Stimulated activated CD8-positive, alpha-beta memory T cell treated with anti-CD3 and anti-CD28 coated beads, Interleukin-4, amount 100 ng/mL, for 4 hours (primary cell): Measurements from ENCODE around the gene PIF1.
"Not testable (repeated sequence)": the region's sequence is repeated elsewhere in the genome, so short reads cannot be mapped to it uniquely, and the experiment has no call there.

Source experiments
- DNase-seq, 2 donors: peaks; one replicate each; pipeline ENCODE4 v3.0.0-alpha.2; 2020; ENCODE audit warnings: low read depth in 2 of 2, low spot score in 1 of 2

The PIF1 gene

DNA sequence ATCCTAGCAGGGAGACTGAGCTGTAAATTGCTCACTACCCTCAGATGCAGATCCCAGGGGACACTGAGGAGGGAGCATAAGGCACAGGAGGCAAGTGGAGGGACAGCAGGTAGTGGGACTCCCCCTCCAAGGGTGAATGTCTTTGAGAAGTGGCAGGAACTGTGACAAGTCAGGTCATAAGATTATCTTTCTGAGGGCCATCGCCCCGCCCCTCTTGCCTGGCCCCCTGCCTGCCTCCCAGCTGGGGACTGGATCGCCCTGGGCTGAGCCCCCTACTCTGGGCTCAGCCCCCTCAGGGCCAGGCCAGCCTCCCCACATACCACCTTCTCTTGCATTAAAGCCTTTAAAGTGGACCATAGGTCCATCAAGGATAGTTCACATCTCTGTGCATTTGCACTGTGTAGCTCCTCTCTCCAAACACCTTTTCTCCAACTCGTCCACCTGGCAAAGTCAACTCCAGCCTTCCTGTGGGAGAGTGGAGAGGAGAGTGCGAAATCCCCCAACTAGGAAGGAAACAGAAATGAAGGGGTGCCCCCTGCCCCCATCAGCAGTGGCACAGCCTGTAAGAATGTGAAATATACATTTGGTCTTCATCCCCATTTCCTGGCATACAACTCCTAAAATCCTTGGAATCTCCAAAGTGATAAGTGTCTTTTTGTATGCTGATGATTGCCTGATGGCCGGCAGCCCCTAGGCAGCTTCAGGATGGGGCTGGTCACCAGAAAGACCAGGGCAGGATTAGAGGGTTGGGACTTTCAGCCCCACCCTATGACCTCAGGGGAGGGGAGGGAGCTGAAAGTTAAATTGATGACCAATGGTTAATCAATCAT lies 14.7 kb downstream of the PIF1 start:
- DNase-seq = no peak

- DNase-seq = peak in 1 of 2 donors; percentile 56
Observed at GRCh38 chr15:64809649-64810496, 15.6 kb downstream of the PIF1 start.

- no peak for DNase-seq
Observed at GRCh38 chr15:64808785-64809453, 16.5 kb downstream of the PIF1 start.

DNA sequence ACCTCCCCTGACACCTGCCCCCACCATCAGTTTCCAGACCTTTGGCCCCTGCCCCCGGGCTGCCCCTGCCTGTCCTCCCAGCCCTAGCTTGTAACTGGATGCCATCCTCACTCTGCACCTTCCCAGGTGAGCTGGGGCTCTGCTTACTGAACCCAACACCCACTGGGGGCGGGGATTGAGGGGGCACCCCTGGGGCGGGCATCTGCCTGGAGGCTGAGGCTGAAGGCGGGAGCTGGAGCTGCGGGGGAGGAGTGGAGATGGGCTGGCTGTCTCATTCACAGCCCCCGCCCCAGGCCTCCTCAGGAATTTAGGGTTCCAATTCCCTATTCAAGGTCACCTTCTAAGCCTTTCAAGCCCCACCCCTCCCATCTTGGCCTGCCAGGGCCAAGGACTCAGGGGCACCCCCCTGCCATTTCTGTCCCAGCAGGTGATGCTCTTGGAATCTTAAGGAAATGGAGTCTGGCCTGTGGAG lies 17.7 kb downstream of the PIF1 start:
- DNase-seq = no peak

GRCh38 chr15:64807051-64807749 lies 18.2 kb downstream of the PIF1 start:
- DNase-seq = no peak

GRCh38 chr15:64806509-64806908 lies 18.9 kb downstream of the PIF1 start:
- no peak for DNase-seq

DNA sequence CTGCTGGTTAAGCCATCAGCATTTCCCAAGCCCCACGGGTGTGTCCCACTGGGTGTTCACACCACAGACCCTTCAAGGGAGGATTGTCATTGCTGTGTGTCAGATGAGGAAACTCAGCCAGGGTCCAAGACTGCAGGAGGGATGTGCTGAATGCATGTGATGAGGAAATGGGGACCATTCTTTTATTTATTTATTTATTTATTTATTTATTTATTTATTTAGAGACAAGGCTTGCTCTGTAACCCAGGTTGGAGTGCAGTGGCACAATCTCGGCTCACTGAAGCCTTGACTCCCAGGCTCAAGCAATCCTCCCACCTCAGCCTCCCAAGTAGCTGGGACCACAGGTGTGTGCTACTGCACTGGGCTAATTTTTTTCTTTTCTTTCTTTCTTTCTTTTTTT lies 20.8 kb downstream of the PIF1 start:
- no peak for DNase-seq

DNA sequence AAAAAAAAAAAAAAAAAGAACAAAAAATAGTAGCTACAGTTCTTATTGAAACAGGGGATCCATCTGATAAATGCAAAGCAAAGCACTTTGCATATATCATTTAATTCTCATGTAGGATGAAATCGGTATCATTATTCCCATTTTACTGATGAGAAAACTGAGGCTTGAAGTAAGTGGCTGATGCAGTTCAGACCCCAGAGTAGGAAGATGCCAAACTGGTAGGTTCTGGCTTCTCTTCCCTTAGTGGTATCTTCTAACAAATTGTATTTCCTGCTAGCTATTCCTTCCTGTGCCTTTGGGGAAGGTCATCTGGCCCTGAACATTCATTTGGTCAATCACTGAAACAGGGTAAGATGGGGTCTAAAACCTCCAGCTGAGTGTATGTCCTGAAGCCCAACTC lies 21.9 kb downstream of the PIF1 start:
- no peak for DNase-seq

- no peak for DNase-seq
Observed at GRCh38 chr15:64800476-64800875, 25.0 kb downstream of the PIF1 start.

- DNase-seq = not testable (repeated sequence)
Observed at GRCh38 chr15:64798905-64799304, 26.5 kb downstream of the PIF1 start.

DNA sequence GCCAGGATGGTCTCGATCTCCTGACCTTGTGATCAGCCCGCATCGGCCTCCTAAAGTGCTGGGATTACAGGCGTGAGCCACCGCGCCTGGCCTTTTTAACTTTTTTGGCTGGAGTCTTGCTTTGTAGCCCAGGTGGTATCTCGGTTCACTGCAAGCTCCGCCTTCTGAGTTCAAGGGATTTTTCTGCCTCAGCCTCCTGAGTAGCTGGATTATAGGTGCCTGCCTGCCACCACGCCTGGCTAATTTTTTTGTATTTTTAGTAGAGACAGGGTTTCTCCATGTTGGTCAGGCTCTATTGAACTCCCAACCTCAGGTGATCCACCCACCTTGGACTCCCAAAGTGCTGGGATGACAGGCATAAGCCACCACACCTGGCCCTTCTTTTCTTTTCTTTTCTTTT lies 29.5 kb downstream of the PIF1 start:
- DNase-seq = not testable (repeated sequence)

- DNase-seq = not testable (repeated sequence)
Observed at GRCh38 chr15:64795299-64795698, 30.1 kb downstream of the PIF1 start.

DNA sequence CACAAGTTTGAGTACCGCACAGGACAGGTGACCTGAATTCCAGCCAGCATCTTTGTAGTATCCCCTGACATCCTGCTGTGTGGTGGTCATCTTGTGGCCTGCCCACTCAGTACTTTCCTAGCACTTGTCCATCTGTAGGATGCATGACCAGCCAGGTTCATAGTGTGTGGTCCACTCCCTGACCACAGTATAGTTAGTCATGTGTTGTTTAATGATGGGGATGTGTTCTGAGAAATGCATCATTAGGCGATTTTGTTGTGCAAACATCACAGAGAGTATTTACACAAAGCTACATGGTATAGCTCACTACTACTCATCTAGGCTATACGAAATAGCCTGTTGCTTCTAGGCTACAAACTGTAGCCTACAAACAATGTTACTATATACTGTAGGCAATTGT lies 33.2 kb downstream of the PIF1 start:
- no peak for DNase-seq

DNA sequence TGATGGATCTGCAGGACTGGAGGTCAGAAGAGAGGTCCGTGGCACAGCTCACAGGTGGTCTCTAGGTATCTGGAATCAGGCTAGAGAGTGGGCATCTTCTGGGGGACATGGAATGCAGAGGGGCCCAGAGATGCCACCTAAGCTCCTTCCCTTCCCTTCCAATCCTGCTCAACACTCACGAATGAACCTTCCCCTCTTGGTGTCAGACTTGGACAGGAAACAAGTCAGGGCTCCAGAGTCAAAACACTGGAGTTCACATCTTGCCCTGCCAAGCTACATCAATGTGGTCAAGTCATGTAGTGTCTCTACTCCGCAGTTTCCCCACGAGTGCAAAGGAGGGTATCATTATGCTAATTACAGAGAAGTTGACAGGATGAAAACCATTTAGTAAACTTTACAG lies 34.0 kb downstream of the PIF1 start:
- no peak for DNase-seq

- no peak for DNase-seq
Observed at GRCh38 chr15:64783796-64784195, 41.7 kb downstream of the PIF1 start.

GRCh38 chr15:64782751-64783150 lies 42.7 kb downstream of the PIF1 start:
- DNase-seq = no peak

DNA sequence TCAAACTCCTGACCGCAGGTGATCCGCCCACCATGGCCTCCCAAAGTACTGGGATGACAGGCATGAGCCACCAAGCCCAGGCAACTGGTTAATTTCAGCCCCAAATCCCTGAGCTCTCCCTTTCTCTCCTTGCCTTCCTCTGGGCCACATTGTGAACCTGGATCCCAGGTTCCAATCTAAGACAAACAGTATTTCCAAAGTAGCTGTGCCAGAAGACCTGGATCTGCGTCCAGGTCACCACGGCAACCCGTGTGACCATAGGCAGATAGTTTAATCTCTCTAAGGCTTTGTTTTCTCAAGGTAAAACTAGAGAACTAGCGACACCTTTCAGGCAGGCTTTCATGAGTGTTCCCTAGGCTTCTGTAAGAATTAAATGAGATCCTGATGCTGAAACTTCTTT lies 44.1 kb downstream of the PIF1 start:
- no peak for DNase-seq

DNA sequence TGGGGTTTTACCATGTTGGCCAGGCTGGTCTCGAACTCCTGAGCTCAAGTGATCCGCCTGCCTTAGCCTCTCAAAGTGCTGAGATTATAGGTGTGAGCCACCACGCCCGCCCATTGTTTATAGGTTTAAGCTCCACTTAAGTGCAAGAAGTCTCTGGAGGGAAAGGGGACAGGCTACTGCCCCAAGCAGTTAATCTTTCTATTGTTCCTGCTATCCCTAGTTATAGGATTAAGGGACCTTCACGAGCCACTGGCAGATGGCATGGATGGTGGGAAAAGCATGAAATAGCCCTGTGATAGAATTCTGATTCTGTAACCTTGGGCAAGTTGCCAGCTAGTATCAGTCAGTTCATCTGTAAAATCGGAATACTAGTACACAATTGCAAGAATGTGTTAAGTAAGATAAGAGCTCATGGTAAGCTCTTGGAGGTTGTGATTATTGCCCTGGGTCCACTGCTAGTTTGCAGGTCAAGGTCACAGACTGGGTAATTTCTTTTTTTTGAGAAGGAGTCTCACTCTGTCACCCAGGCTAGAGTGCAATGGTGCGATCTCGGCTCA lies 44.8 kb downstream of the PIF1 start:
- no peak for DNase-seq

- no peak for DNase-seq
Observed at GRCh38 chr15:64779630-64780029, 45.8 kb downstream of the PIF1 start.

DNA sequence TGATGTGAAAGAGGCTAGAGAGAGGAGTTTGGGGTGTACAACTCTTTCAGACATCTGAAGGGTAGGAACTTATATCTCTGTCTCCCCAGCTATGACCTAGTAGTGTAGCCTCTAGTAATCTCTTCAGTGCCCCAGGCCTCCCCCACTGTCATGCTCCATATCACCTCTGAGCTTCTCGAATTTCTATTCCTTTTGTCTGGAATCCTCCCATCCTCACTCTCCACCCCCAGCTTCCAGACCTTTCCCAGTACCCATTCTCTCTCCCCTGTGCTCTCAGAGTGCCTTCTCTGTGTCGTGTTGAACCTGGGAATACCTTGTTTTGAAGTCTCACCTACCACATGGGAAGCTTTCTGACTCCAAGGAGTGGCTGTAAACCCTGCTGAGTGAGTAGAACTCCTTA lies 46.4 kb downstream of the PIF1 start:
- no peak for DNase-seq

DNA sequence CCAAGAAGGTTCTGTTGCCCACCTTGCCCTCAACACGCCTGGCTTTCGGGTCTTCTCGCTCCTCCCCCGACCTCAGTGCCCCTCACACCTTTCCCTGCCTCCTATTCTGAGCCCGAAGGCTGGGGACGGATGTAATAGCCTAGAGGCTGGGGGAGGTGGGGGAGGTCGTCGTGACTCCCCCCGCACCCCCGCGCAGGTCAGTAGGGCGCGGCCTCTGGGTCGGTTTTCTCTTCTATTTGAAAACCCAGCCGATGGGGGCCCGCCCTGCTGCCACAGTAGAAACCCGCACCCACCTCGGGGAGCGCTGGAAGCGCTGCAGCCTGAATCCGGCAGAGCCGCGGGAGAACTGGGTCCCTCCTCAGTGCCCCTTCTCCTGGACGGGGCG lies 49.1 kb downstream of the PIF1 start:
- DNase-seq = no peak
